ENCODE data around the gene NPY5R.

NPY5R gene

GRCh38 chr4:163385466-163385865 lies 41.8 kb downstream of the NPY5R start:
- no peak for DNase-seq

- DNase-seq, result no peak
These were observed 48.1 kb downstream of the NPY5R start for GRCh38 chr4:163391756-163392155.

GRCh38 chr4:163392328-163392727 lies 48.6 kb downstream of the NPY5R start:
- DNase-seq, result no peak

GRCh38 chr4:163393471-163393870 lies 49.8 kb downstream of the NPY5R start:
- DNase-seq, result no peak

GRCh38 chr4:163395055-163395454 lies 51.4 kb downstream of the NPY5R start:
- no peak for DNase-seq

- no peak for DNase-seq
These were observed 52.1 kb downstream of the NPY5R start for GRCh38 chr4:163395758-163396157.

- no peak for DNase-seq
These were observed 54.5 kb downstream of the NPY5R start for GRCh38 chr4:163398238-163398637.

- no peak for DNase-seq
These were observed 57.2 kb downstream of the NPY5R start for GRCh38 chr4:163400911-163401310.

Data from midbrain (tissue), 1 donor.